ENCODE data around the gene SERPINA4. TPM values are rescaled to one million over a fixed set of nuclear protein-coding genes. Genes with fewer than 3 reads are reported as not detected.

Gene SERPINA4
- total RNA-seq, 1 experiment from 2014 or later, result not detected

DNA sequence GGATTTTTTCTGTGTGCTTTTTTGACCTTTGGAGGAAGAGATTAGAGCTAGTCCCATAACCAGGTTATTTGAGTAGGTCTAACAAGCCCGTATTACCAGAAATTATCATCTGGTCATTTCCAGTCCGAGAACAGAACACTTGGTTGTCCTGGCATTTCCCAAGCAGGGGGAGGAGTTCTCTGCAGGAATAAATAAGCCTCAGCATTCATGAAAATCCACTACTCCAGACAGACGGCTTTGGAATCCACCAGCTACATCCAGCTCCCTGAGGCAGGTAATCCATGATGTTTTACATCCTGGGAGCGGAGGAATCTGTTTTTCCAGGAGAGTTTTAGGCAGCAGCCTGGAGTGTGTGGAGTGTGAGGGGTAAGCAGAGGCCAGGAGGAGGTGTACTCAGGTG is 50.9 kb downstream of the SERPINA4 start, which contains the start of gene SERPINA3:
Gene SERPINA3 (plus strand): TSS at position 218 of the 400 bp plus-strand sequence. CDS start 2,051 bp downstream, outside the sequence.
- WGBS (ENCODE audit: extremely low coverage, insufficient read length, low lambda C conversion rate), result no CpG with 5 or more reads among the region's 4 CpGs
- Histone ChIP-seq H3K4me2 (ENCODE audit: insufficient read depth, insufficient read length, low read length) (no peak within 1 kb of the TSS), H4K5ac (ENCODE audit: insufficient read length, low read depth, low read length) (no peak within 1 kb of the TSS), H3K9me3 (ENCODE audit: control insufficient read depth, low read depth, low read length) (no peaks in the 10 kb centered on the region), H3K56ac (ENCODE audit: insufficient read length, low read depth, low read length) (no peak within 1 kb of the TSS), H3K18ac (ENCODE audit: insufficient read length, low read depth, low read length) (no peak within 1 kb of the TSS), H3T11ph (ENCODE audit: low read length) (no peak within 1 kb of the TSS), H3K4ac (ENCODE audit: low read depth, low read length) (no peak within 1 kb of the TSS), H2BK20ac (ENCODE audit: low read depth, low read length, poor library complexity, severe bottlenecking) (no peak within 1 kb of the TSS), H3K4me1 (ENCODE audit: insufficient read depth, low read length) (no peaks in the 10 kb centered on the region), H2AFZ (ENCODE audit: low read length) (no peak within 1 kb of the TSS), H3K9ac (ENCODE audit: extremely low read depth, insufficient read length, low read length) (no peak within 1 kb of the TSS), H2BK15ac (ENCODE audit: low read depth, low read length) (no peak within 1 kb of the TSS), H3K79me2 (ENCODE audit: insufficient read depth, low read length) (no peaks in the 10 kb centered on the region), H3K23me2 (ENCODE audit: insufficient read length, low read depth, low read length, poor library complexity, severe bottlenecking) (no peaks in the 10 kb centered on the region), H3K27me3 (ENCODE audit: insufficient read depth, low read length) (no peaks in the 10 kb centered on the region), H3K27ac (ENCODE audit: insufficient read length, low read depth, low read length) (no peak within 1 kb of the TSS), H4K8ac (replicated peaks; ENCODE audit: insufficient read length, low read depth, low read length) (no peak within 1 kb of the TSS), H3K14ac (ENCODE audit: insufficient read depth, low read length) (no peak within 1 kb of the TSS), H2BK5ac (ENCODE audit: insufficient read length, low read length) (no peak within 1 kb of the TSS), H3K23ac (ENCODE audit: insufficient read length, low read depth, low read length) (no peak within 1 kb of the TSS), H4K20me1 (ENCODE audit: control insufficient read depth, insufficient read depth, insufficient read length) (no peaks in the 10 kb centered on the region), H3K79me1 (ENCODE audit: insufficient read depth, low read depth, low read length, poor library complexity, severe bottlenecking) (no peaks in the 10 kb centered on the region), H4K91ac (ENCODE audit: insufficient read length, low read depth, low read length) (no peak within 1 kb of the TSS), H2AK5ac (ENCODE audit: insufficient read length, low read length) (no peak within 1 kb of the TSS), H2BK12ac (ENCODE audit: insufficient read length, low read depth, low read length) (no peak within 1 kb of the TSS), H2BK120ac (ENCODE audit: low read depth, low read length, poor library complexity, severe bottlenecking) (no peak within 1 kb of the TSS)
- peaks cover 0 to 2% (median 1%) of the 10 kb centered on the region in 3 experiments; a peak in 2 of 7 replicates for H3K36me3 Mint-ChIP-seq (ENCODE audit: insufficient read depth in 1 of 3, low read depth in 3 of 3)
- no peak within 1 kb of the TSS for H3K4me3 Mint-ChIP-seq
- H3K27ac Mint-ChIP-seq, result no peak within 1 kb of the TSS; a peak in 1 of 7 replicates
- H3K9me3 Mint-ChIP-seq, result peaks cover 12 to 13% of the 10 kb centered on the region in 2 experiments
- H3K27me3 Mint-ChIP-seq (ENCODE audit: low read depth), result peaks cover 8% of the 10 kb centered on the region
- no peak for DNase-seq
- peaks cover 8 to 14% of the 10 kb centered on the region in 2 experiments for H3K4me1 Mint-ChIP-seq
- TF ChIP-seq, protein P1, sequence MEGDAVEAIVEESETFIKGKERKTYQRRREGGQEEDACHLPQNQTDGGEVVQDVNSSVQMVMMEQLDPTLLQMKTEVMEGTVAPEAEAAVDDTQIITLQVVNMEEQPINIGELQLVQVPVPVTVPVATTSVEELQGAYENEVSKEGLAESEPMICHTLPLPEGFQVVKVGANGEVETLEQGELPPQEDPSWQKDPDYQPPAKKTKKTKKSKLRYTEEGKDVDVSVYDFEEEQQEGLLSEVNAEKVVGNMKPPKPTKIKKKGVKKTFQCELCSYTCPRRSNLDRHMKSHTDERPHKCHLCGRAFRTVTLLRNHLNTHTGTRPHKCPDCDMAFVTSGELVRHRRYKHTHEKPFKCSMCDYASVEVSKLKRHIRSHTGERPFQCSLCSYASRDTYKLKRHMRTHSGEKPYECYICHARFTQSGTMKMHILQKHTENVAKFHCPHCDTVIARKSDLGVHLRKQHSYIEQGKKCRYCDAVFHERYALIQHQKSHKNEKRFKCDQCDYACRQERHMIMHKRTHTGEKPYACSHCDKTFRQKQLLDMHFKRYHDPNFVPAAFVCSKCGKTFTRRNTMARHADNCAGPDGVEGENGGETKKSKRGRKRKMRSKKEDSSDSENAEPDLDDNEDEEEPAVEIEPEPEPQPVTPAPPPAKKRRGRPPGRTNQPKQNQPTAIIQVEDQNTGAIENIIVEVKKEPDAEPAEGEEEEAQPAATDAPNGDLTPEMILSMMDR (conservative IDR thresholded peaks at IDR 0.05), result no peak

Data from H9 (cell line).